Limb (tissue), 2 donors: ENCODE measurements around the gene TSPAN5.
"Not testable (repeated sequence)": the region's sequence is repeated elsewhere in the genome, so short reads cannot be mapped to it uniquely, and the experiment has no call there.

Source experiments
- DNase-seq, 2 donors: peaks; one replicate each; pipeline ENCODE4 v3.0.0-alpha.2; 2016; ENCODE audit errors: extremely low spot score in 2 of 2

Gene TSPAN5

GRCh38 chr4:98557194-98557892 lies 101.1 kb downstream of the TSPAN5 start:
- no peak for DNase-seq

DNA sequence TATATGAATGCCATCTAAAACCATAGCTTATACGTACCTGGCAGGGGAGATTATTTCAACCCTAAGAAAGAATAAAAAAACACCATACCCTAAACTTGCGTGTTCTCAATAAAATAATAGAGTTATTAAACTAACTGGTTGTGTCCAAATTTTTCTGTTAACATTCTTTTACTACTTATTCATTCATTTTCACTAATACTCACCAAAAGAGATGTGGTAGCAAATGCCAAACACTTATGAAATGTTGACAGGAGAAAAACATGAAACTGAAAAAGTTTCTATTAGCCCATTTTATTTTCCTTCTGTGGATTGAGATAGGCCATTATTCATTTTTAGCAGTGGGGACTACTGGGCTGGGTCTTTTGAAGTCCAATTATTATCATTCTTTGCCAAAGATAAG lies 102.0 kb downstream of the TSPAN5 start:
- no peak for DNase-seq

GRCh38 chr4:98555798-98556445 lies 102.5 kb downstream of the TSPAN5 start:
- DNase-seq, result no peak

DNA sequence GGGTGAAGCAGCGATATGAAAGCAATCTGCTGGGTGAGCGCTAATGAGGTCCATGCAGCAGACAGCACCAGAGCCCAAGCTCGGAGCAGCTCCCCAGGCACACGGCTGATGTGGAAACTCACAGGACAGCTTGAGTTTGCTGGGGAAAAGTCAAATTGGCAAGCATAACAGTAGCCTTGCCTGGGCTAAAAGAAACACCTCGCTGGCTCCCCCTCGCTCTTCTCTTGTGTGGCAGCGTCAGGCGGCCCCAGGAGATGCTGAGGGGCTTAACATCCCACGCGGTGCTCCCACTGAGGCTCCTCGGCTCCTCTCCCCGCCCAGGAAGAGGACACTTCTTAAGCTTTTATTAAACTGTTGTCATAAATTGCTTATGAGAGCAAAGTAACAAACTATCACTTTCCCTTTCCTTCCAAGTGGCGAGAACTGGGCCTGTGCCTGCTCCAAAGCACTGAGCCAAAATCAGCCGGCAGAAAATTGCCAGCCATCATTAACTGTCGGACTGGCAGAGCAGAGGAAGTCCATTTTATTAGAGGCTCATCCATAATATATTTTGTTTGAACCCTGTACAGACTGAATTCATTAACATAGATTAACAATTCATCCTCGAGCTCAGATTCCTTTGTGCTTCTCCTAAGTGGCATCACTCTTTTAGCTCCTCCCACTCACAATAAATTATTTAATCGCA lies 111.4 kb downstream of the TSPAN5 start:
- peak in 1 of 2 donors; percentile 40 for DNase-seq

DNA sequence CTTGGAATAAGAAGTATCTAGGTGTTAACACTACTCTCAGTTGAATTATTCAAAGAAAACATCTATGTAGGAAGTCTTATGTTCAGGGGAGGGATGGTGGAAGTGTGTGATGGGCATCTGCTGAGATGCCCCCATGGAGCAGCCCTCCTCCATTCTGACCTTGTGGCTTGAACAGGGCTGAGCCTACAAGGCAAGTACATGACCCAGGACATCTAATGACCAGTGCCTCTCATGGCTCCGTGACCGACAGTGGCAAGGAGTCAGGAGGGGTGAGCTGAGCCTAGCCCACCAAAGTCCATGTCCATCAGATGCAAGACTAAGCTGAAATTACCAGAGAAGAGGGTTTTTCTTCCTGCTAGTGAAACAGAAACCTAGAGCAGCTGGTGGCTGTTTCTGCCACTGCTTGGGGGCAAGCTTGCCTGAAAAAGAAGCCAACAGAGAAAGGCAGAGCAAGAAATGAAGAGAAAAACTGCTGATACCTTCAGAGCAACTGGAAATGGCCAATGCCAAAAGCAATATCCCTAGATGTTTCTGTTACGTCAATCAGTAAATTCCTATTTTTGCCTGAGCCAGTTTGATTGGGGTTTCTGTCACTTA lies 113.5 kb downstream of the TSPAN5 start:
- DNase-seq, result no peak

DNA sequence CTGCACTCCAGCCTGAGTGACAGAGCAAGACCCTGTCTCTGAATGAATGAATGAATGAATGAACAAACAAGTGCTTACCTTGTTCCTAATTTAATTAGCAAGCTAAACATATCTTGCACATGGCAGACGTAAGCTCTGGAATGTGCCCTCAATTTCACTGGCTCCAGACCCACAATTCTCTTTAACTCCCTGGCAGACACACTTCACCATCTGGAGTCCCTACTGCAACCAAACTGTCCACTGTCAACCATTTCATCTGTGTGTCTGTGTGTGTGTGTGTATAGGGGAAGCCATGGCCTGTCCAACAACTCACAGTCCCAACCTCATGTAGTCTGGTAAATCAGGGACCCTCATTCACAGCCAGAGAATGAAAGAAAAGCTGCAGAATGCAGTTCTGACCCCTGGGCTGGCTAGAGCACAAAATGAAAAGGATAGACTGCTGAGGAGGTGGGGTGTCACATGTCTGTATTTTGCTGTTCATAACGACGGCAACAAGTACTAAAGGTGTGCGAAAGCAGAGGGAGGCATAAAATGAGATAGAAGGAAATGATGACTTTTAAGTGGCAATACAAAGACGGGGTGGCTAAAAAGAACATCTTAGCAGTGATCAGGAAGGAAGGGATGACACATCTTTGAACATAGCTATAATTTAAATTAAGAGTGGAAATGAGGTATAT lies 114.1 kb downstream of the TSPAN5 start:
- no peak for DNase-seq

DNA sequence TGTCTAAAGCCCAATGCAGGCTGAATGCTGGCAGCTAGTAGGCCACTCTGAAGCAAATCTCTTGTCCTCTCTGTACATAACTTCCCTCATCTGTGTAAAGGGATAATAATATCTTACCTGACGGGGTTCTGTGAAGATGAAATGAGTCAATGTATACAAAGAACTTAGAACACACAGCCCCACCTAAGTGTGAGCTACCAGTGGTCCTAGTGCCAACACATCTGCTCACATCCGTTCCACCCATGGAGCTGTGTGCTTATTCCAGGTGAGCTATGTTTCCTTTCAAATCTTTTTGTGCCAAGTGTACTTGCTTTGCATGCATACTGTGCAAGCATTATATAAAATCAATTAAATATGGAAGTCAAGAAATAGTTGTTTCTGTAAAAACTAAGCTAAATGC lies 116.4 kb downstream of the TSPAN5 start:
- DNase-seq, result no peak

- DNase-seq, result no peak
These were observed 117.6 kb downstream of the TSPAN5 start for GRCh38 chr4:98540803-98541202.

- no peak for DNase-seq
These were observed 118.7 kb downstream of the TSPAN5 start for GRCh38 chr4:98539741-98540140.

DNA sequence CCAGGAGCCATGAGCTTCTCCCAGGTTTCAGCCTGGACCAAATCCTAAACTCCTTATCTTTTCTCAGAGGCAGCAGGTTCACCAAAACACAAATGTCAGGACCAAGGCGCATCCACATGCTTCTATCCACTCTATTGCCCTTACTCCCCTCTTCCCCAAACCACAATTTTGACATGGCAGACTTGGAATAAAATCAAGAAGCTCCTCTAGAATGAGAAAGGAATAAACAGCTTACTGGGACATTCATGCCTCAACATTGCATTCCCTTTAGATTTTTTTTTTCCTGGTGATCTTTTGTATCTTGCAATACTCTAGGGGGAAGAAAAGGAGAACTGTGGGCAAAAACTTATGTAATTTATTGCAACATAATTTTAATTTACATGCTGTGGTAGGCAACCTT lies 119.1 kb downstream of the TSPAN5 start:
- DNase-seq, result no peak

GRCh38 chr4:98536631-98537030 lies 121.8 kb downstream of the TSPAN5 start:
- DNase-seq, result no peak

DNA sequence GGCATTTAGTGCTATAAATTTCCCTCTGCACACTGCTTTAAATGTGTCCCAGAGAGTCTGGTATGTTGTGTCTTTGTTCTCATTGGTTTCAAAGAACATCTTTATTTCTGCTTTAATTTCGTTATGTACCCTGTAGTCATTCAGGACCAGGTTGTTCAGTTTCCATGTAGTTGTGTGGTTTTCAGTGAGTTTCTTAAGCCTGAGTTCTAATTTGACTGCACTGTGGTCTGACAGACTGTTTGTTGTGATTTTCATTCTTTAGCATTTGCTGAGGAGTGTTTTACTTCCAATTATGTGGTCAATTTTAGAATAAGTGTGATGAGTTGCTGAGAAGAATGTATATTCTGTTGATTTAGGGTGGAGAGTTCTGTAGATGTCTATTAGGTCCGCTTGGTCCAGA lies 124.3 kb downstream of the TSPAN5 start:
- DNase-seq, result not testable (repeated sequence)

GRCh38 chr4:98530572-98530971 lies 127.8 kb downstream of the TSPAN5 start:
- no peak for DNase-seq

- DNase-seq, result no peak
These were observed 128.3 kb downstream of the TSPAN5 start for GRCh38 chr4:98529970-98530569.

GRCh38 chr4:98528882-98529281 lies 129.5 kb downstream of the TSPAN5 start:
- no peak for DNase-seq

GRCh38 chr4:98527534-98528269 lies 130.7 kb downstream of the TSPAN5 start:
- DNase-seq, result no peak

DNA sequence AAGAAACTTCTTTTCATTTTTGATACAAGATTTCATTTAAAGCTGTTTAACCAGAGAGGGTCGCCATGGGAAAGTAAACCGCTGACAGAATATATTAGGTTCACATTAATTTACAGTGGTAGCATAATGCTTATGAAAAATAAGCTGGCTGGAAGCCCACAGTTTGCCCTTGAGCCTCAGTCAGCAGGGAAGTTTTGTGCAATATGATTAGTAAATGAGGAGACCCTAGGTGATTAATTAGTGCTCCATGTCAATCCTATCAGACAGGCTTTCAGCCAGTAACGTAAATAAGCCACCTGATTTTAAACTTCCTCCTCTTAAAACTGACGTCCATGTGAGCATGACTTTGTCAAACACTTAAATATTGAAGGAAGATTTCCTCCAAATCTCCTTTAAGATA lies 134.2 kb downstream of the TSPAN5 start:
- no peak for DNase-seq

DNA sequence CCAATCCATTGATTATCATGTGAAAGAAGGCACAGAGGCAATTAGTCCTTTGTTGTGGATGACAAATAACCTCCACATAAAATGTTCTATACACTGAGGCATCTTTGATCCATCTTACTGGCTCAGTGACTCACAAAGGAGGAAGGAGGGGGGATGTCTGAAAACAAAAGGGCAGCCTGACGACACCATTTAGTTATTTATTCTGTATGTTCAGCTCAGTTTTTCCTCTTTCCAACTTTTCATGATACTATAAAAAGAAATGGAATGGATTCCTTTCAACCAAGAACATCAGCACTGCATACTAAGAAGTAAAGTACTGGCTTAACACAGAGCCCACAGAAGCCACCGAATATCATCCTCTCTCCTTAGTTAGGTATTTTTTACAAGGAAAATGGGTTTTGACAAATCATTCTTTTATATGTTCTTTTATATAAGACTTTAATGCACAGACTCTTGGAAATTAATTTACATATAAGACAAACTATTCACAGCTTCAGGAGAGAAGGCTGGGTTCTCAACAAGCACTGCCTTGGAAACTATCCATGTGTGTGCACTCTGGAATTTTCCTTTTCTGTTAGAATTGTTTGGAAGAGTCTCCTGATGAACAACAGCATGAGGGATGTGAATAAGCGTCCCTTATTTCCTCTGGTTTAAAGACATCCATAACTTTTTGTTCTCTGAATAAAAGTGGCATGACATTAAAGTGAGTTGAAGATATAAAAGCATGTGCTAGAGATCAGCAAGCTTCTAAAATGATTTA lies 135.6 kb downstream of the TSPAN5 start:
- DNase-seq, result peak; percentile 9 to 62

DNA sequence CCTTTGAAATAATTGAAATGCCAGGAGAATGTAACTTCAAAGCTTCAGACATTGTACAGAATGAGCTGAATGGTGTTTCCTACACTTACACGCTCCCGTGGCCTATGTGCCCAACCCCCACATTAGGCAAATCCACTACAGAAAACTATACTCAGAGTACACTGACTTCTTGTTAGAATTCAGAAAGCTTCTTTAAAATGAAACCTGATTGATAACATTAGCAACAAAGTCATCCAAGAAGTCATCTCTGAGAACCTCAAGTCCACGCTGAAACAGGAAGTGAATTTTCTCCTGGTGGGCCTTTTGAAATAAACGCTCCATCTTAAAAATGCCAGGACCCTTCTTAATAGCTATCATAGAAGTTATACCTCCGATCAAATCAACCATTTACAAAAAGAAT lies 136.3 kb downstream of the TSPAN5 start:
- peak in 1 of 2 donors; percentile 9 for DNase-seq

- DNase-seq, result peak in 1 of 2 donors; percentile 21
These were observed 136.9 kb downstream of the TSPAN5 start for GRCh38 chr4:98521486-98521885.
